ENCODE data around the gene ZNF813.
A peak's percentile ranks its signal among the peaks of the same experiment; 100 is the strongest.
"Not testable (repeated sequence)": the region's sequence is repeated elsewhere in the genome, so short reads cannot be mapped to it uniquely, and the experiment has no call there.

ZNF813 gene

DNA sequence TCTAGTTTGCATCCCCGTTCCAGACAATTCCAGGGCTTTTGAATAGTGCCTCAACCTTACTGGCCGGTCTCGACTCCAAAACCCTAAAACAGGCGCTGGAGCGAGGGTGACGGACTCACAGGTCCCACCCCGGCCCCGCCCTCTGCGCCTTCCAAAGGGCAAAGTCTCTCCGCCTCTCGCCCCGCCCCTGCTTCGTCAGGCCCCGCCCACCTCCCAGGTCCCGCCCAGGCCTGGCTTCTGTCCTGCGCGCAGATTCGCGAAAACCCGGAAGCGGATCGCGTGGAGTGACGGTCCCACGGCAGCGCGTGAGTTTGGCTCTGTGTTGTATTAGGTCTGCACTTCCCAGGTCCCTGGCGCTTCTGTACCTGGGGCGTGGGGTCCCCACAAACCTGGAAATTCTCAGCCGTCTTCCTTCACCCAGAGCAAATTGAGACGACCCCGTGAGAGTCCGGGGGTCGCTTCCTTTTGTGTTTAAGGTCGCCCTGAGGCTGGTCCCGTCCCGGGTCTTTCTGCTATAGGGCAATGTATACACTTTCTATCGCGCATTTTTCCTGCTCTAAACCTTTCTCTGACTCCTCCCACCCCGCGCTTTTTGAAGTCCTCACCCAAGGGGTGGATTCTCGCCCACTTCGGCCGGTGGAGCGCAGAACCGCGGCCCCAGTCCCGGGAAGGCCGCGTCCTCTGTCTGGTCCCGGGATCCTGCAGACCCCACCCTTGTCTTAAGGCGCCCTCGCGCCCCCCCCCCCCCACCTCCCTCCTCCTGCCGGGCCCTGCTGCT, at the start of gene ZNF813:
Gene ZNF813 (plus strand): TSS at position 249 of the 778 bp plus-strand sequence. CDS start 16,090 bp downstream, outside the sequence.
- peak; percentile 87 for DNase-seq (ENCODE audit: low read depth)

DNA sequence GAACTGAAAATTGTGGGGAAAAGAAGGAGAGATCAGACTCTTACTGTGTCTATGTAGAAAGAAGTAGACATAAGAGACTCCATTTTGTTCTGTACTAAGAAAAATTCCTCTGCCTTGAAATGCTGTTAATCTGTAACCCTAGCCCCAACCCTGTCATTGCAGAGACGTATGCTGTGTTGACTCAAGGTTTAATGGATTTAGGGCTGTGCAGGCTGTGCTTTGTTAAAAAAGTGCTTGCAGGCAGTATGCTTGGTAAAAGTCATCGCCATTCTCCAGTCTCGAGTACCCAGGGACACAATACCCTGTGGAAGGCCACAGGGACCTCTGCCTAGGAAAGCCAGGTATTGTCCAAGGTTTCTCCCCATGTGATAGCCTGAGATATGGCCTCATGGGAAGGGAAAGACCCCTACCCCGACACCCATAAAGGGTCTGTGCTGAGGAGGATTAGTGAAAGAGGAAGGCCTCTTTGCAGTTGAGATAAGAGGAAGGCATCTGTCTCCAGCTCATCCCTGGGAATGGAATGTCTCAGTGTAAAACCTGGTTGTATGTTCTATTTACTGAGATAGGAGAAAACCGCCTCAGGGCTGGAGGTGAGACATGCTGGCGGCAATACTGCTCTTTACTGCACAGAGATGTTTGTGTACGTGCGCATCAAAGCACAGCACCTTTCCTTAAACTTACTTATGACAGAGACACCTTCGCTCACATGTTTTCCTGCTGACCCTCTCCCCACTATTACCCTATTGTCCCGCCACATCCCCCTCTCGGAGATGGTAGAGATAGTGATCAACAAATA, 46.8 kb upstream of the ZNF813 start:
- not testable (repeated sequence) for DNase-seq (ENCODE audit: low read depth)

DNA sequence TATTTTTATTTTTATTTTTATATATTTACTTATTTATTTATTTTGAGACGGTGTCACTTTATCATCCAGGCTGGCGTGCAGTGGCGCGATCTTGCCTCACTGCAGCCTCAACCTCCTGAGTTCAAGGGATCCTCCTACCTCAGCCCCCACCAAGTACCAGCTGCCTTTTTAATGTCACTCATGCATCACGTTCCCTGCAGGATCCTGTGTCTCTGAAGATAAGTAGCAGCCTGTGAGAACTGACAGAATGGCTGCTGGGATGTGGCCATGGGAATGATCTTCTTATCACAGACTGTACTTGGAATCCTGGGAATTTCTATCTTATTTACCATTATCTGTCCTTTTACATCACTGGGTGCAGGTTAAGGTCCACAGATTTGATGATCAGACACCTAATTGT, 45.0 kb upstream of the ZNF813 start:
- DNase-seq (ENCODE audit: low read depth), result no peak

DNA sequence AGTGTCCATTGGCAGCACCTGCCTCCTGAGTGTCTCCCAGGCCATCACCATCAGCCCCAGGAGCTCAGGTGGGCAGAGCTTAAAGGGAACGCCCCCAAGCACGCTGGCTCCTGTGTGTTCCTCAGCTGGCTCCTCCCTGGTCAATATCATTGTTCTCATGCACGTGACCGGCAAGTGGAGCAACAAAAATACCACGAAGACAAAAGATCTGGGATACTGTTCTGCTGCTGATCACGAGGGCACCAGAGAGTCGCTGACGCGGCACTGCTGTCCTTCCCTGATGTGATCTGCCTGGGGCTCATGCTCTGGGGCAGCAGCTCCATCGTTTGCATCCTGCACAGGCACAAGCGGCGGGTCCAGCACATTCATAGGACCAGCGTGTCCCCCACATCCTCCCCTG, 44.5 kb upstream of the ZNF813 start:
- DNase-seq (ENCODE audit: low read depth), result not testable (repeated sequence)

DNA sequence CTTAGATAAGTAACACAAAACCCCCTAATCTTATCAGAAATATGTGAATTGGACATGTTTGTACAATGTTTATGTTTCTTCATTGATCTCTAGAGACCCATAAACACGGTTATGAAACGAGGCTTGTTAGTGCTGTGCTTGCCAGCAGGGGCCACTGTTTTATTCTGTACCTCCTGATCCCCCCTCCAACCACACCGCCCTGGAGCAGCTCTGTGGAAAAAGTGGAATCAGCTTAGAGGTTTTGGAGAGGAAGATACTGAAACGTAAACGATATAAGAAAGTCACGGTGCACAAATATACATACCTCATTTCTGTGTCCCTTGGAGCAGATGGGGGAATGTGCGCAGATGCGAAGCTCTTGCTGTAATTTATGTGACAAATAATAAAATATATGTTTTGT, 43.9 kb upstream of the ZNF813 start:
- DNase-seq (ENCODE audit: low read depth), result not testable (repeated sequence)

DNA sequence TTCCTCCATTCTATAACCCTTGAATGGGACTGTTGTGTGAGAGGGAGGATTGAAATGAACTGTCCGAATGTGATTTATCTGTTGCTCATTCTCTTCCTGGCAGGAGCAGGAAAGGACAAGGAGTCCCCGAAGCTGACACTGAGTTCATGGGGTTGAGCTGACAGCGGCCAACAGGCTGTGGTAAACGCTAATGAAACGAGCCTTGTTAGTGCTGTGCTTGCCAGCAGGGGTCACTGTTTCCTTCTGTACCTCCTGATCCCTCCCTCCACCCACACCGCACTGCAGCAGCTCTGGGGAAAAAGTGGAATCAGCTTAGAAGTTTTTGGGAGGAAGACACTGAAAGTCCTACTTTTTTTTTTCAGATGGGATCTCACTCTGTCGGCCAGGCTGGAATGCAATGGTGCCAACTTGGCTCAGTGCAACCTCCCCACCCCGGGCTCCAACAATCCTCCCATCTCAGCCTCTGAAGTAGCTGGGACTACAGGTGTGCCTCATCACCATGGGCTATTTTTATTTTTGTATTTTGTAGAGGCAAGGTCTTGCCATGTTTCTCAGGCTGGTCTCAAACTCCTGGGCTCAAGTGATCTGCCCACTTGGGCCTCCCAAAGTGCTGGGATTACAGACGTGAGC, 42.5 kb upstream of the ZNF813 start:
- peak; percentile 39 for DNase-seq (ENCODE audit: low read depth)

DNA sequence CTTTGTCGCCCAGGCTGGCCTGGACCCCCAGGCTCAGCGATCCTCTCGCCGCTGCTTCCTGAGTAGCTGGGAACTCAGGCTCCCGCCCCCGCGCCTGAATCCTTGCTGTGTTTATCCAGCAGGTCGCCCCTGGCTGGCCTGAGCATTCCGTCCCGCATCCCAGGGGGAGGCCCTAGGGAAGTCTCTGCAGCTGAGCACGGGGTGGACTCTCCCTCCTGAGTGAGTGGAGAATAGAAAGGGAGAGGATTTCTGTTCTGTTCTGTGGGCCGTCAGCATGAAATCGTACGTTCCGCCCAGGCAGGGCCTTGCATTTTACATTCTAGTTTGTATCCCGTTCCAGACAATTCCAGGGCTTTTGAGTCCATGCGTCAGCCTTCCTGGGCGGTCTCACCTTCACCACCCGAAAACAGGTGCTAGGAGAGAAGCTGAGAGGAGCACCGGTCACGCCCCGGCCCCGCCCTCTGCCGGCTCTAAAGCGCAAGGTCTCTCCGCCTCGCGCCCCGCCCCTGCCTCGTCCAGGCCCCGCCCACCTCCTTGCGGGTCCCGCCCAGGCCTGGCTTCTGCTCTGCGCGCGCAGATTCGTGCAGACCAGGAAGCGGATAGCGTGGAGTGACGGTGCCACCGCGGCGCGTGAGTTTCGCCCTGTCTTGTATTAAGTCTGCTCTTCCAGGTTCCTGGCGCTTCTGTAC, 36.0 kb upstream of the ZNF813 start, which contains the start of gene ZNF761:
Gene ZNF761 (plus strand): TSS at position 586 of the 689 bp plus-strand sequence. CDS start 15,285 bp downstream, outside the sequence.
- peak; percentile 67 for DNase-seq (ENCODE audit: low read depth)

DNA sequence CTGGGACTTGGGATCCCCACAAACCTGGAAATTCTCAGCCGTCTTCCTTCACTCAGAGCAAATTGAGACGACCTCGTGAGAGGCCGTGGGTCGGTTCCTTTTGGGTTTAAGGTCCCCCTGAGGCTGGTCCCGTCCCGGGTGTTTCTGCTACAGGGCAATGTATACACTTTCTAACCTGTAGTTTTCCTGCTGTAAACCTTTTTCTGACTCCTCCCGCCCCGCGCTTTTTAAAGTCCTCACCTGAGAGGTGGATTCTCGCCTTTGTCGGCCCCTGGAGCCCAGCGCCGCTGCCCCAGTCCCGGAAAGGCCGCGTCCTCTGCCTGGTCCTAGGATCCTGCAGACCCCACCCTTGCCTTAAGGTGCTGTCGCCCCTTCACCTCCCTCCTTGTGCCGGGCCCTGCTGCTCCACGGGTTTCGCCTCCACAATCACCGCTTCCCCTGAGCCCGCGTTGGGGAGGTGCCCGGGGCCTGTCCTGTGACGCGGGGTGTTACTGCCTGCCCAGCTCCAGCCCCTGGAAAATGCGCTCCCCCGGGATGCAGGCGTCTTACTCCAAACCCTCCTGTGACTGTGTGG, 35.4 kb upstream of the ZNF813 start:
- DNase-seq (ENCODE audit: low read depth), result no peak

DNA sequence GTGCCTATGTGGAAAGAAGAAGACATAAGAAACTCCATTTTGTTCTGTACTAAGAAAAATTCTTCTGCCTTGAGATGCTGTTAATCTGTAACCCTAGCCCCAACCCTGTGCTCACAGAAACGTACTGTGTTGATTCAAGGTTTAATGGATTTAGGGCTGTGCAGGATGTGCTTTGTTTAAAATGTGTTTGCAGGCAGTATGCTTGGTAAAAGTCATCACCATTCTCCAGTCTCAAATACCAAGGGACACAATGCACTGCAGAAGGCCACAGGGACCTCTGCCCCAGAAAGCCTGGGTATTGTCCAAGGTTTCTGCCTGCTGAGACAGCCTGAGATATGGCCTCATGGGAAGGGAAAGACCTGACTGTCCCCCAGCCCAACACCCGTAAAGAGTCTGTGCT, 23.7 kb upstream of the ZNF813 start:
- not testable (repeated sequence) for DNase-seq (ENCODE audit: low read depth)

DNA sequence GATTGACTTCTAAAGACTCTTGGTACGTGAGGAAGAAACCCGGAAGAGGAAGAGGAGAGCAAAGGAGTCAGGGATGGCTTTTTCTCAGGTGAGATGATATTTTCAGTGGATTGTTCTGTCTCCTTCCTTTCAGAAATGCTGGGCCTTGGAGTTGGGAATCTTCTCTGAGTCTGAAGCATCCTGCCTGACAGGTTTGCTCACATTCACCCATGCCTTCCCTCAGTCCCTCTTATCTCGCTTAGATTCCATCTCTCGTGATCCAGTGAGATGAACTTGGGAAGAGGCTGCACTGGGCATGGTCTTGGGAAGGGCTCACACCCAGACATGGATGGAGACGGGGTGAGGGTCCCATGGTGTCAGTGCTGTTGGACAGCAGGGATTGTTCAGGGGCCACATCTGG, 20.3 kb upstream of the ZNF813 start:
- not testable (repeated sequence) for DNase-seq (ENCODE audit: low read depth)

DNA sequence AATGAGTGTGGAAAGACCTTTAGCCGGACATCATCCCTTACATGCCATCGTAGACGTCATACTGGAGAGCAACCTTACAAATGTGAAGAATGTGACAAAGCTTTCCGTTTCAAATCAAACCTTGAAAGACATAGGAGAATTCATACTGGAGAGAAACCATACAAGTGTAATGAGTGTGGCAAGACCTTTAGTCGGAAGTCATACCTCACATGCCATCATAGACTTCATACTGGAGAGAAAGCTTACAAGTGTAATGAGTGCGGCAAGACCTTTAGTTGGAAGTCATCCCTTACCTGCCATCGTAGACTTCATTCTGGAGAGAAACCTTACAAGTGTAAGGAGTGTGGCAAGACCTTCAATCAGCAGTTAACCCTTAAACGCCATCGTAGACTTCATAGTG, 11.7 kb upstream of the ZNF813 start:
- DNase-seq (ENCODE audit: low read depth), result no peak

DNA sequence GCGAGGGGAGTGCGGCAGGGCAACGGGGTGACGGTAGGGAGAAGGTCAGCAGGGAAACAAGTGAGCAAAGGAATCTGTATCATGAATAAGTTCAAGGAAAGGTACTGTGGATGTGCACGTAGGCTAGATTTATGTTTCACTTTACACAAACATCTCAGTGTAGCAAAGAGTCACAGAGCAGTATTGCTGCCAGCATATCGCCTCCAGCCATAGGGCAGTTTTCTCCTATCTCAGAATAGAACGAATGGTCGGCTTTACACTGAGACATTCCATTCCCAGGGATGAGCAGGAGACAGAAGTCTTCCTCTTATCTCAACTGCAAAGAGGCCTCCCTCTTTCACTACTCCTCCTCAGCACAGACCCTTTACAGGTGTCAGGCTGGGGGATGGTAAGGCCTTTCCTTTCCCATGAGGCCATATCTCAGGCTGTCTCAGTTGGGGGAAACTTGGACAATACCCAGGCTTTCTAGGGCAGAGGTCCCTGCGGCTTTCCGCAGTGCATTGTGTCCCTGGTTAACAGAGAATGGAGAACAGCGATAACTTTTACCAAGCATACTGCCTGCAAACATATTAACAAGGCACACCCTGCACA, 7.3 kb upstream of the ZNF813 start:
- not testable (repeated sequence) for DNase-seq (ENCODE audit: low read depth)

DNA sequence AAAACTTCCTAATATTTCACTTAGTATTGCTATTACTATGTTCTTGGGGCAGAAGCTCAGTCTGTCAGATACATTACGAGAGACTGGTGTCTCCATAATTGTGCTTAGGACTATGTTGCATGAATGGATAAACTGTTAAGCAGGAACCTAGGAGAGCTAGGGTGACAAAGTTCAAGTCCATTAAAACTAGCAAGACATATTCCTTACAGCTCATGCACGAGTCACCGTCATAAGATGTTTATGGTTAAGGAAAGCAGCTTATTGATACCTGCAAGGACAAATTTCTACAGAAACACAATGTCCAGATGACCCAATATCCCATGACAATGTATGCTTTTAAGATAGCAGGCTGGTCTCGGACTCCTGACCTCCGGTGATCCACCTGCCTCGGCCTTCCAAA, 5.7 kb upstream of the ZNF813 start:
- DNase-seq (ENCODE audit: low read depth), result no peak

DNA sequence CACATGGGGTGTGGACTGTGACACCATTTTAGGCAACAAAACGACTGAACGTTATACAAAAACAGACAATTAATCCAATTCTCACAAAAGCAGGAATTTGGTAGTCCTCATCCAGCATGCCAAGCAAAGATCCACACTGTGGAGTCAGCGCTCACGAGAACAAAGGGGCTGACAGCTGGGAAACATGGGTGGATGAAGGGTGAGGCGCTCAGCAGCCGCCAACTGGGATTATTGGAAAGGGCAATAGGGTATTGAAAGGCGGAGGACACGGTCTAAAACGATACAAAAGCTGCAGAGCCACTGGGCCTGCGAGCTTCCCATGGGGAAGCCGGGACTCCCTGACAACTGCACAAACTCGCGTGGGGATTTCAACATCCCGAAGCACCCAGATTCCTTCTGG, 4.7 kb upstream of the ZNF813 start:
- DNase-seq (ENCODE audit: low read depth), result no peak

DNA sequence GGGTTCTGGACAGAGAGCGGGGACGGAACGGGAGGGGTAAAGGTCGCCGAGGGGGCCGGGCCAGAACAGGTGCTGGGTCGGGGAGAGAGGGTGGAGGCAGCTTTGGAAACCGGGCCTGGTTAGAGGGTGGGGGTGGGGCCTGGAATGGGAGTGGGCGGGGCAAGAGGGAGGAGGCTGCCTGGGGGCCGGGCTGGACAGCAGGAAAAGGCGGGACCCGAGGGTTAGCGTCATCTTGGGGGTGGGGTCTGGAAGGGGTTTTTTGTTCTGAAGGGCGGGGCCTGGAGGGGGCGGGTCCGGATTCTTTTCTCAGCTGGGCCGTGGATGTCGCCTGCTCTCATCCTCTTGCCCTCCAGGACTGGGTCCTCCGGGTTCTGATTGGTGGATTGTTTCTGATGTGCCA, 4.3 kb upstream of the ZNF813 start:
- no peak for DNase-seq (ENCODE audit: low read depth)

DNA sequence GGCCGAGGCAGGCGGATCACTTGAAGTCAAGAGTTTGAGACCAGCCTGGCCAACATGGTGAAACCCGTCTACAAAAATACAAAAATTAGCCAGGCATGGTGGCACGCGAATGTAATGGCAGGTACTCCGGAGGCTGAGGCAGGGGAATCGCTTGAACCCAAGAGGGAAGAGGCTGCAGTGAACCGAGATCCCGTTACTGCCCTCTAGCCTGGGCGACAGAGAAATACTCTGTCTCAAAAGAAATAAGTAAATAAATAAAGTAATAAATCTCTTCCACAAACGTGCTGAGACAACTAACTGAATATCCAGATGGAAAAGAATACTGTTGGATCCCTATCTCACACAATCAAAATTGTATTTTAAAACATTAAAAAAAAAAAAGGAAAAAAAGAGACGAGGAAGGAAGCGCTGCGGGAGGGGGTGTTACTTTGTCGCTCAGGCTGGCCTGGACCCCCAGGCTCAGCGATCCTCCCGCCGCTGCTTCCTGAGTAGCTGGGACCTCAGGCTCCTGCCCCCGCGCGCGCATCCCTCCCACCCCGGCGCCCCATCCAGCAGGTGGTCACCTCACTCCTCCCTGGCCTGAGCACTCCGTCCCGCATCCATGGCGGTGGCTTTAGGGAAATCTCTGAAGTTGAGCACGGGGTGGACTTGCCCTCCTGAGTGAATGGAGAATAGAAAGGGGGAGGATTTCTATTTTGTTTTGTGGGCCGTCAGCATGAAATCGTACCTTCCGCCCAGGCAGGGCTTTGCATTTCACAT, 628 bp upstream of the ZNF813 start:
- DNase-seq (ENCODE audit: low read depth), result no peak

DNA sequence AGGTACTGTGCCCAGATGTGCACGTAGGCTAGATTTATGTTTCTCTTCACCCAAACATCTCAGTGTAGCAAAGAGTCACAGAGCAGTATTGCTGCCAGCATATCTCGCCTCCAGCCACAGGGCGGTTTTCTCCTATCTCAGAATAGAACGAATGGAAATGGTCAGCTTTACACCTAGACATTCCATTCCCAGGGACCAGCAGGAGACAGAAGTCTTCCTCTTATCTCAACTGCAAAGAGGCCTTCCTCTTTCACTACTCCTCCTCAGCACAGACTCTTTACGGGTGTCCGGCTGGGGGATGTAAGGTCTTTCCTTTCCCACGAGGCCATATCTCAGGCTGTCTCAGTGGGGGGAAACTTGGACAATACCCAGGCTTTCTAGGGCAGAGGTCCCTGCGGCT, 1.1 kb downstream of the ZNF813 start:
- not testable (repeated sequence) for DNase-seq (ENCODE audit: low read depth)

DNA sequence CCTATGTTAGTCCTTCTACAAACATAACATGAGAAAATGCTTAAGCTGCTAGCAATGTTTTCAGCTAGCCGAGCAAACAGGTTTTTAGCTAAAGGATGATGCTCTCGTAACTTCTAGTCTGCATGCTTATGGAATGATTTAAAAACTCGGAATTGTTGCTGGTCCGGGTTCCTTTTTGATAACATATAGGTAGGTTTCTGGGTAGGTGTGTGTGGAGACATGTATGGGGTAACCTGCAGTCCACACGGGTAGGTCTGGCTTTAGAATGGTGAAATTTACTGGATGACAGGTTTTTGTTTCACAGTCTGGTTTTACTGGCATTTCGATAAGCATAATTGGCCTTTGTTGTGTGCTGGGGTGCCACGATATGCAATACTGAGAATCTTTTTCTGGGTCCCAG, 4.4 kb downstream of the ZNF813 start:
- DNase-seq (ENCODE audit: low read depth), result no peak

DNA sequence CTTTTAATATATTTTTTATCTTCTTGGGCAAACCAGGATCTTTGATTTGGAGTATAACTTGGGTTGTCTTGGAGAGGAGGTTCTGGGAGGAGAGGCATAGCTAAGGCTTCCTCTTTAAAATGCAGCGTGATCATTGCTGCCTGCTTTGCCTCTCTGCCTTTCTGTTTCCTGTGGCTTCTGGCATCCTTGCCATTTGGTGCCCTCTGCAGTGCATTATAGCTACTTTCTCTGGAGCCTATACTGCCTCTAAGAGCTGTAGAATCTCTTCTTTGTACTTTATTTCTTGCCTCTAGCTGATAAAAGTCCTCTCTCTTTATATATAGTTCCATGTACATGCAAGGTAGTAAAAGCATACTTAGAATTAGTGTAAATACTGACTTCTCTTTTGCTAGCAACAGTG, 7.3 kb downstream of the ZNF813 start:
- DNase-seq (ENCODE audit: low read depth), result not testable (repeated sequence)

DNA sequence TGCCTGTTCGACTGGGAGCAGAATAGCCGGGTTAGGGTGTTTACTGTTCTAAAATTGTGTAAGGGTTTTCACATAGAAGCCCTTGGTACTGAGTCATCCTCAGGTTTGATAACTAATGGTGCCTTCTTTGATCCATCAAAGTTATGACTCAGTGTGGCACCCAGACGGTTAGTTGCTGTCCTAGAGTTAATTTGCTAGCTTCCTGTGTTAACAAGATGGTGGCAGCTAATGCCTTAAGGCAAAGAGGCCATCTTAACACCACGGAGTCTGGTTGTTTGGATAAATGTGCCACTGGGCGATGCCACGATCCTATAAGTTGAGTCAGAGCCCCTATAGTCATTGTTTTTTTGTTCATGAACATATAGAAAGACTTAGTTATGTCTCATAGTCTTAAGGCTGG, 7.9 kb downstream of the ZNF813 start:
- DNase-seq (ENCODE audit: low read depth), result not testable (repeated sequence)

DNA sequence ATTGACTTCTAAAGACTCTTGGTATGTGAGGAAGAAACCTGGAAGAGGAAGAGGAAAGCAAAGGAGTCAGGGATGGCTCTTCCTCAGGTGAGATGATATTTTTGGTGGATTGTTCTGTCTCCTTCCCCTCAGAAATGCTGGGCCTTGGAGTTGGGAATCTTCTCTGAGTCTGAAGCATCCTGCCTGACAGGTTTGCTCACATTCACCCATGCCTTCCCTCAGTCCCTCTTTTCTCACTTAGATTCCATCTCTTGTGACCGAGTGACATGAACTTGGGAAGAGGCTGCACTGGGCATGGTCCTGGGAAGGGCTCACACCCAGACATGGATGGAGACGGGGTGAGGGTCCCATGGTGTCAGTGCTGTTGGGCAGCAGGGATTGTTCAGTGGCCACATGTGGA, 16.2 kb downstream of the ZNF813 start:
- not testable (repeated sequence) for DNase-seq (ENCODE audit: low read depth)

All from HS-27A (cell line).